Endothelial cell of umbilical vein (primary cell): Measurements from ENCODE around the gene SMIM10L1. TPM values are rescaled to one million over a fixed set of nuclear protein-coding genes. Genes with fewer than 3 reads are reported as not detected.

Source experiments
- BruUV-seq: library from RNA; stranded (reverse); fragments of 400-500 nt; replicated peaks from 2 replicates; lab custom pipeline; 2021; lab: Mats Ljungman, UMichigan
- CTCF ChIA-PET: fragments of 300-600, 350-600 bp; sonication (Branson Sonifier 250); formaldehyde crosslinking; loops from one replicate; lab custom pipeline; 2021; ENCODE audit warnings: antibody characterized with exemption, inconsistent platforms; lab: Charles Lee
- POLR2A ChIA-PET: fragments of 300-600, 350-600 bp; sonication (Branson Sonifier 250); formaldehyde crosslinking; loops from one replicate; lab custom pipeline; 2021; ENCODE audit warnings: antibody characterized with exemption, inconsistent platforms; lab: Charles Lee
- DNase-seq: peaks from one replicate; pipeline ENCODE4 v3.0.0-alpha.2; 2011; ENCODE audit warnings: low read depth, low spot score
- FAIRE-seq: peaks from 2 replicates; lab custom pipeline; 2011; peaks lifted over from hg19 to GRCh38; lab: Jason Lieb, UNC
- H2AFZ ChIP-seq: 2 replicates; pipeline ENCODE4 v1.6.0; 2012; ENCODE audit warnings: low read depth, low read length, control low read depth, inconsistent platforms
- H3K27ac ChIP-seq: 2 replicates; pipeline ENCODE4 v1.5.1; 2011; ENCODE audit warnings: low read depth, mild to moderate bottlenecking, control low read depth, low read length, moderate library complexity; ENCODE audit not compliant: insufficient read depth
- H3K27me3 ChIP-seq, 2 experiments: 2 replicates each; pipeline versions ENCODE4 v1.6.0 to v1.6.1; 2011; ENCODE audit warnings: low read length in 2 of 2, mixed read lengths in 1 of 2; ENCODE audit not compliant: control insufficient read depth in 2 of 2, insufficient read depth in 2 of 2
- H3K36me3 ChIP-seq, 2 experiments: 2 replicates in 1 of 2; 3 replicates in 1 of 2; pipeline ENCODE4 v1.5.1; 2011; ENCODE audit warnings: low read length in 2 of 2, mild to moderate bottlenecking in 1 of 2, moderate library complexity in 1 of 2; ENCODE audit not compliant: control insufficient read depth in 2 of 2, insufficient read depth in 2 of 2; ENCODE audit errors: extremely low read depth in 1 of 2
- H3K4me1 ChIP-seq: 3 replicates; pipeline ENCODE4 v1.5.1; 2011; ENCODE audit warnings: mild to moderate bottlenecking, low read length; ENCODE audit not compliant: control insufficient read depth, insufficient read depth; ENCODE audit errors: extremely low read depth
- H3K4me2 ChIP-seq: 2 replicates; pipeline ENCODE4 v1.6.1; 2011; ENCODE audit warnings: low read length, control low read depth, mixed read lengths; ENCODE audit not compliant: insufficient read depth
- H3K4me3 ChIP-seq, 3 experiments: fragments of 200-600 bp in 1 of 3; sonication (generic), shearing (Covaris generic) in 1 of 3; replicated peaks in 1 of 3; 2 replicates each; pipeline ENCODE4 v1.5.1; 2011 to 2016; ENCODE audit warnings: control low read depth in 3 of 3, low read length in 3 of 3, mild to moderate bottlenecking in 2 of 3, inconsistent platforms in 1 of 3, low read depth in 1 of 3, moderate library complexity in 1 of 3; ENCODE audit not compliant: insufficient read depth in 1 of 3
- H3K79me2 ChIP-seq: 2 replicates; pipeline ENCODE4 v1.6.0; 2012; ENCODE audit warnings: low read length, inconsistent platforms; ENCODE audit not compliant: control insufficient read depth, insufficient read depth
- H3K9ac ChIP-seq: replicated peaks from 2 replicates; pipeline ENCODE3; 2011; ENCODE audit warnings: low read length, control low read depth; ENCODE audit not compliant: insufficient read depth; ENCODE audit errors: extremely low read depth
- H3K9me1 ChIP-seq: replicated peaks from 3 replicates; pipeline ENCODE4 v1.6.0; 2011; ENCODE audit warnings: mild to moderate bottlenecking, low read length; ENCODE audit not compliant: control insufficient read depth, insufficient read depth; ENCODE audit errors: extremely low read depth
- H3K9me3 ChIP-seq: replicated peaks from 2 replicates; pipeline ENCODE4 v1.5.1; 2012; ENCODE audit warnings: low read length, inconsistent platforms; ENCODE audit not compliant: control insufficient read depth, insufficient read depth
- H4K20me1 ChIP-seq: replicated peaks from 2 replicates; pipeline ENCODE3; 2011; ENCODE audit warnings: mild to moderate bottlenecking, low read length; ENCODE audit not compliant: control insufficient read depth, insufficient read depth; ENCODE audit errors: extremely low read depth
- EZH2 ChIP-seq: IDR thresholded peaks from 2 replicates; pipeline ENCODE4 v1.6.1; 2012; ENCODE audit warnings: borderline replicate concordance, low read depth, mild to moderate bottlenecking, moderate library complexity, low read length, inconsistent platforms; ENCODE audit not compliant: severe bottlenecking
- FOS ChIP-seq: IDR thresholded peaks from 2 replicates; pipeline ENCODE4 v1.6.1; 2011; ENCODE audit warnings: mild to moderate bottlenecking, low read length, moderate library complexity, borderline replicate concordance; ENCODE audit not compliant: insufficient read depth
- GATA2 ChIP-seq: IDR thresholded peaks from 2 replicates; pipeline ENCODE4 v1.7.0; 2011; ENCODE audit warnings: low read depth, mild to moderate bottlenecking, moderate library complexity, mixed read lengths, low read length; ENCODE audit not compliant: insufficient read length, insufficient read depth
- JUN ChIP-seq: IDR thresholded peaks from 2 replicates; pipeline ENCODE4 v1.6.1; 2011; ENCODE audit warnings: borderline replicate concordance, low read depth; ENCODE audit not compliant: insufficient read length, insufficient read depth
- MYC ChIP-seq: IDR thresholded peaks from one replicate; pipeline ENCODE4 v1.6.1; 2011; ENCODE audit warnings: mild to moderate bottlenecking, low read depth, low read length
- POLR2A ChIP-seq: IDR thresholded peaks from 2 replicates; pipeline ENCODE4 v1.6.1; 2012; ENCODE audit warnings: low read depth, mild to moderate bottlenecking, control low read depth, low read length
- POLR2AphosphoS5 ChIP-seq: IDR thresholded peaks from 2 replicates; pipeline ENCODE4 v1.6.1; 2012; ENCODE audit warnings: low read depth, mild to moderate bottlenecking, control low read depth, low read length, moderate library complexity; ENCODE audit not compliant: insufficient read depth
- dilution Hi-C: fragments of 300-500 bp; cut with MboI; formaldehyde crosslinking; loops from one replicate; pipeline ENCODE4 v1.15.0; 2019; ENCODE audit warnings: low sequenced_read_pairs; ENCODE audit not compliant: extremely low pct_ligation_motif_present
- intact Hi-C: fragments of 100-400 bp; cut with micrococcal nuclease; formaldehyde crosslinking; loops from one replicate; pipeline ENCODE4 v1.10.0; 2022
- polyA plus RNA-seq, 4 experiments: library from polyadenylated mRNA; depleted of rRNA in 3 of 4; stranded (reverse) in 3 of 4; unstranded in 1 of 4; fragments of >200 nt; gene quantifications; 2 replicates each; pipeline versions ENCODE4 v1.2.1 to v1.2.3, GENCODE V29; 2011 to 2012; ENCODE audit warnings: missing spikeins in 1 of 4
- total RNA-seq: library from RNA; stranded (reverse); gene quantifications from 2 replicates; pipeline ENCODE4 v1.2.3, GENCODE V29; 2021
- TF ChIP-seq, protein P1 (sequence below): IDR thresholded peaks from 2 replicates; pipeline ENCODE4 v1.6.1; 2011; ENCODE audit not compliant: insufficient read depth, insufficient read length
- TF ChIP-seq, protein P2 (sequence below), 2 donors: IDR thresholded peaks; 1 replicate in 1 of 2; 2 replicates in 1 of 2; pipeline ENCODE4 v1.5.1; 2011; ENCODE audit warnings: low read length in 2 of 2, mild to moderate bottlenecking in 2 of 2, moderate library complexity in 2 of 2, control low read depth in 1 of 2, inconsistent platforms in 1 of 2, low read depth in 1 of 2; ENCODE audit not compliant: insufficient read depth in 1 of 2; ENCODE audit errors: extremely low read depth in 1 of 2

SMIM10L1 gene
- total and polyA plus RNA-seq, 2 donors (not counting 3 experiments of a cell fraction or from before 2014, with no cell fraction given): 5.1 to 10.8 TPM

DNA sequence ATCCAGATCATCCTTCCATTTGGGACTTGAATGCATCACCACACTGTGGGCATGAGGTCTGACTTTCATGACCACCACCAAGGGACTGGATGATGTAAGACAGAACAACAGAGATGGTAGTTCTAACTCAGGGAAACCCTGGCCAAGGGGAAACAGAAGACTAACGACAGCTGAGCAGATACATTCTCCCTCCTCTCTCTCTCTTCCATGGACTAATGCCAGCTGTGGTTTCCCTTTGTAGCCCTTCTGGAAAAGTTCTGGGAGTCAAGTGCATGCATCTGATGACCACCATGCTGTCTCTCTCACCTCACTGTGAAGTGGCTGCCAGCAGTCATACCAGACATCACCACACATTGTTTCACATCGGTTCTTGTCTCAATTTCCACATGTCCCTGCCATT, 40.0 kb upstream of the SMIM10L1 start:
- H3K9me3 ChIP-seq: no peaks in the 10 kb centered on the region
- H3K9ac ChIP-seq: no peak overlapping the region
- no peak overlapping the region for H2AFZ ChIP-seq
- no TSS peak for BruUV-seq
- no peak overlapping the region for H3K4me2 ChIP-seq
- DNase-seq: no peak
- TF ChIP-seq JUN (no peak), GATA2 (no peak), POLR2AphosphoS5 (no peak), POLR2A (no peak), MYC (no peak), FOS (no peak), EZH2 (no peak)
- TF ChIP-seq, protein P1, sequence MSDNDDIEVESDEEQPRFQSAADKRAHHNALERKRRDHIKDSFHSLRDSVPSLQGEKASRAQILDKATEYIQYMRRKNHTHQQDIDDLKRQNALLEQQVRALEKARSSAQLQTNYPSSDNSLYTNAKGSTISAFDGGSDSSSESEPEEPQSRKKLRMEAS: no peak
- TF ChIP-seq, protein P2, sequence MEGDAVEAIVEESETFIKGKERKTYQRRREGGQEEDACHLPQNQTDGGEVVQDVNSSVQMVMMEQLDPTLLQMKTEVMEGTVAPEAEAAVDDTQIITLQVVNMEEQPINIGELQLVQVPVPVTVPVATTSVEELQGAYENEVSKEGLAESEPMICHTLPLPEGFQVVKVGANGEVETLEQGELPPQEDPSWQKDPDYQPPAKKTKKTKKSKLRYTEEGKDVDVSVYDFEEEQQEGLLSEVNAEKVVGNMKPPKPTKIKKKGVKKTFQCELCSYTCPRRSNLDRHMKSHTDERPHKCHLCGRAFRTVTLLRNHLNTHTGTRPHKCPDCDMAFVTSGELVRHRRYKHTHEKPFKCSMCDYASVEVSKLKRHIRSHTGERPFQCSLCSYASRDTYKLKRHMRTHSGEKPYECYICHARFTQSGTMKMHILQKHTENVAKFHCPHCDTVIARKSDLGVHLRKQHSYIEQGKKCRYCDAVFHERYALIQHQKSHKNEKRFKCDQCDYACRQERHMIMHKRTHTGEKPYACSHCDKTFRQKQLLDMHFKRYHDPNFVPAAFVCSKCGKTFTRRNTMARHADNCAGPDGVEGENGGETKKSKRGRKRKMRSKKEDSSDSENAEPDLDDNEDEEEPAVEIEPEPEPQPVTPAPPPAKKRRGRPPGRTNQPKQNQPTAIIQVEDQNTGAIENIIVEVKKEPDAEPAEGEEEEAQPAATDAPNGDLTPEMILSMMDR (IDR thresholded peaks at IDR 0.05; ENCODE audit: extremely low read depth in 1 of 2, insufficient read depth in 1 of 2, low read depth in 1 of 2, low read length in 2 of 2): no peak
- ChIA-PET POLR2A (no interaction called here), CTCF (no interaction called here)
- no peaks in the 10 kb centered on the region for H3K9me1 ChIP-seq
- no peak for FAIRE-seq
- dilution Hi-C loops: no loop called here
- no peak overlapping the region for H3K27ac ChIP-seq
- intact Hi-C loops: no loop called here
- no peaks in the 10 kb centered on the region for H3K27me3 ChIP-seq
- no peaks in the 10 kb centered on the region for H3K4me1 ChIP-seq
- no peaks in the 10 kb centered on the region for H3K36me3 ChIP-seq
- peaks cover 6% of the 10 kb centered on the region for H4K20me1 ChIP-seq
- no peak overlapping the region for H3K4me3 ChIP-seq
- peaks cover 44% of the 10 kb centered on the region for H3K79me2 ChIP-seq
